NCI-H187 treated with DMSO at 0.1 percent for 48 hours (cell line): ENCODE measurements around the gene C2orf42.
"Not testable (repeated sequence)": the region's sequence is repeated elsewhere in the genome, so short reads cannot be mapped to it uniquely, and the experiment has no call there.

Experiments used
- DNase-seq: peaks from one replicate; lab custom pipeline; 2025; lab: John Stamatoyannopoulos, UW

C2orf42 gene

DNA sequence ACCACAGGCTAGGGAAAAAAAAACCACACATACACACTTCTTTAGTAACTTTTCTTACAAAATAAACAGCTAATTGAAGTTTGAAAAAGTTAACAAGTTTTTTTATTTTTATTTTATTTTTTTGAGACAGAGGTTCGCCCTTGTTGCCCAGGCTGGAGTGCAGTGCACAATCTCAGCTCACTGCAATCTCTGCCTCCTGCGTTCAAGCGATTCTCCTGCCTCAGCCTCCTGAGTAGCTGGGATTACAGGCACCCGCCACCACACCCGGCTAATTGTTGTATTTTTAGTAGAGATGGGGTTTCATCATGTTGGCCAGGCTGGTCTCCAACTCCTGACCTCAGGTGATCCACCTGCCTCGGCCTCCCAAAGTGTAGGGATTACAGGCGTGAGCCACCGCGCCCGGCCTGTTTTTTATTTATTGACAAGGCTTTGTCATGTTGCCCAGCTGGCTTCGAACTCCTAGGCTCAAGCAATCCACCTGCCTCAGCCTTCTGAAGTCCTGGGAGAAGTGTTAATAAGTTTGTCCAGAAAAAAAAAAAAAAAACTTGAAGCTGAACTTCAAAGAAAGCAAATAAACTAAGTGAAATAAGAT is 21.1 kb downstream of the C2orf42 start:
- DNase-seq = not testable (repeated sequence)

DNA sequence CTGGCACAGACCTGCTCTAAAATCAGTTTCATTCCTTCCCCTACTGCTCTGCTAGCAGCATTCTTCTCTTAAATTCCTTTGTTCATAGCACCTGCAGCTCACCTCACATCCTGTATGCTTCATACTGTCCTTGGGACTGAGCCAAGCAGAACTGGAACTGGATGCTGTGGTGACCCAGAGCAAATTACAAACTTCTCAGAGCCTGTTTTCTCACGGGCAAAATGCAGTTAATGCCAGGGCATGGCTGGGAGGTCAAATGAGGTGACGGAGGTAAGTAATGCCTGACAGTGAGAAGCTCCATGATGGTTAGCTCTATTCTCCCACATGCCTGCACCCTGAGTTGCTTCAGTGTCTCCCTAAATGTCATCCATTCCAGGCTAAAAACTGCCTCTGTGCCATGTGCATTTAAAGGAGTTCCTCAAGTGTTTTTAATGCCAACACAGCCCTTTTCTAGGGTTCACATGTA is 29.7 kb downstream of the C2orf42 start:
- no peak for DNase-seq

DNA sequence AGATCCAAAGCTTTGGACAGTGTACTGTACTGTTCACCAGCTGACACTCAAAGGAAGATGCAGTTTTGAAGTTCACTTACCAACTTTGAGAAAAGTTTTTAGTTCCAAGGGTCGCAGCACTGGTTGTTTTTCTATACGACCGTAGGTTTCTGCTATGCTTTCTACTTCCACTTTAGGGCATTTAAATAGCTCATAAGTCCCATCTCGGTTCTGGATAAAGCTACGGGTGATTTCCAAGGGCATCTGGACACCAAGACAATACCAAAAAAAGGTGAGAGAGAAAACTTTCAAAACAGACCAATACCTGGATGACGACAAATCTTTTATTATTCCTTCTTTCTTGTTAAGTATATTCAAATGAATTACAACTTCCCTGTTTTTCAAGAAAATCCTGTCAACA is 30.3 kb downstream of the C2orf42 start:
- no peak for DNase-seq

DNA sequence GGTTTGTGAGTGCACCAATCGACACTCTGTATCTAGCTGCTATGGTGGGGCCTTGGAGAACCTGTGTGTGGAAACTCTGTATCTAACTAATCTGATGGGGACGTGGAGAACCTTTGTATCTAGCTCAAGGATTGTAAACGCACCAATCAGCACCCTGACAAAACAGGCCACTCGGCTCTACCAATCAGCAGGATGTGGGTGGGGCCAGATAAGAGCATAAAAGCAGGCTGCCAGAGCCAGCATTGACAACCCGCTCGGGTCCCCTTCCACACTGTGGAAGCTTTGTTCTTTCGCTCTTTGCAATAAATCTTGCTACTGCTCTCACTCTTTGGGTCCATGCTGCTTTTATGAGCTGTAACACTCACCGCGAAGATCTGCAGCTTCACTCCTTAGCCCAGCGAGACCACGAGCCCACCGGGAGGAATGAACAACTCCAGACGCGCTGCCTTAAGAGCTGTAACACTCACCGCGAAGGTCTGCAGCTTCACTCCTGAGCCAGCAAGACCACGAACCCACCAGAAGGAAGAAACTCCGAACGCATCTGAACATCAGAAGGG is 41.6 kb downstream of the C2orf42 start:
- not testable (repeated sequence) for DNase-seq

DNA sequence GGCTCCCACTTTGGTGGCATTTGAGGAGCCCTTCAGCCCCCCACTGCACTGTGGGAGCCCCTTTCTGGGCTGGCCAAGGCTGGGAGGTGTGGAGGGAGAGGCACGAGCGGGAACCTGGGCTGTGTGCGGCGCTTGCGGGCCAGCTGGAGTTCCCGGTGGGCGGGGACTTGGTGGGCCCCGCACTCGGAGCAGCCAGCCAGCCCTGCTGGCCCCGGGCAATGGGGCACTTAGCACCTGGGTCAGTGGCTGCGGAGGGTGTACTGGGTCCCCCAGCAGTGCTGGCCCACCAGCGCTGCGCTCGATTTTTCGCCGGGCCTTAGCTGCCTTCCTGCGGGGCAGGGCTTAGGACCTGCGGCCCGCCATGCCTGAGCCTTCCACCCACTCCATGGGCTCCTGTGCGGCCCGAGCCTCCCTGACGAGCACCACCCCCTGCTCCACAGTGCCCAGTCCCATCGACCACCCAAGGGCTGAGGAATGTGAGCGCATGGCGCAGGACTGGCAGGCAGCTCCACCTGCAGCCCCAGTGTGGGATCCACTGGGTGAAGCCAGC is 42.5 kb downstream of the C2orf42 start:
- not testable (repeated sequence) for DNase-seq

DNA sequence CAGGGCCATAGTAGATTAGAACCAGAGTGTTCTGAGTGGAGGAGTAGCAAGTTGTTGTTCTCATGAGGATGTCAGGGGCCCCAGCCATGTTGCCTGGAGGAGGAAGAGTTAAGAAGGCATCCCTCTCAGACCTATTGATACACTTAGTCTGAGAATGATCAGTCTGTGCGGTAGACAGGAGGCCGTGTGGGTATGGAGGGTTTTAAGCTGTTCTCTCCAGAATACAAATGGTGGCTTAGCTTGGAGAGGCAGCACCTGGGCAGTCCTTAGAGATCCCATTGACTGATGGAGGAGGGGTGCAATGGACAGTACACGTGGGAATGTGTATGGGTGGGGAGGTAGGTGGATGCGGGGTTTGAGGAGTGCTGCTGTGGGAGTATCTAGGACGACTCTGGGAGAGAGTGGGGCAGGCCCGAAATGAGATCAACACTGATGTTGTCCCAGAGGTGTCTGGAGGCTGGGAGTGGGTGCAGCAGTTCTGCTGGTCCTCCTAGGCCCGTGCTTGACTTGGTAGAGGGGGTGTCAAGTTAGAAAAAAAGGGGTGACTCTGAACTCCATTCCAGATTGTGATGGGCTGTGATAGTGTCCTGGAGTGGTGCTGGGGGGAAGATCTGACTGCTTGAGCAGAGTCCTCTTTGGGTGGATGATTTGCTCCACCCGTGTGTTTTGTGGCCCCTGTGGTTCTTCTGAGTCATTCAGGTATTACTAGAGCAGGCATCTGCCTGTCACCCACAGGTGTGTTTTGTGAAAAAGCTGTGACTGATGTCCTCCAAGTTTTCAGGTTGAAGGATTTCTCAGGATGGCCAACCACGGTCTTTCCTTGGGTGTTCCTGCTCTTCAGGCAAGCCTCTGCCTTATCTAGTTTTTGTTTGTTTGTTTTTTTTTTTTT is 44.7 kb downstream of the C2orf42 start:
- no peak for DNase-seq

DNA sequence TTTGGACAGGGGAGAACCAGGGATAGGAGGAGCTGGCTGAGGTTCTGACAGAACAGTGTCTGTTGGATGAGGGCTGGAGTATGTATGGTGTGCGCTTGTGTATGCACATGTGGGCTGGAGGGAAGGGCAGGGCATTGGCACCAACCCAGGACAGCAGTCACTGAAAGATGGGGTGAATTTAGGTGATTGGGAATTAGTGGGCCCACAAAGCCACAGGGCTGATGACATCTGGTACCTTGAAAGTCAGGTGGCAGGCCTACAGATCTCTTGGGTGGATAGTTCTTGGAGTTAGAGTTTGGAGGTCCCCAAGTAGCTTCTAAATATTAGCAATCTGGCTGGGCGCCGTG is 45.7 kb downstream of the C2orf42 start:
- DNase-seq = no peak

DNA sequence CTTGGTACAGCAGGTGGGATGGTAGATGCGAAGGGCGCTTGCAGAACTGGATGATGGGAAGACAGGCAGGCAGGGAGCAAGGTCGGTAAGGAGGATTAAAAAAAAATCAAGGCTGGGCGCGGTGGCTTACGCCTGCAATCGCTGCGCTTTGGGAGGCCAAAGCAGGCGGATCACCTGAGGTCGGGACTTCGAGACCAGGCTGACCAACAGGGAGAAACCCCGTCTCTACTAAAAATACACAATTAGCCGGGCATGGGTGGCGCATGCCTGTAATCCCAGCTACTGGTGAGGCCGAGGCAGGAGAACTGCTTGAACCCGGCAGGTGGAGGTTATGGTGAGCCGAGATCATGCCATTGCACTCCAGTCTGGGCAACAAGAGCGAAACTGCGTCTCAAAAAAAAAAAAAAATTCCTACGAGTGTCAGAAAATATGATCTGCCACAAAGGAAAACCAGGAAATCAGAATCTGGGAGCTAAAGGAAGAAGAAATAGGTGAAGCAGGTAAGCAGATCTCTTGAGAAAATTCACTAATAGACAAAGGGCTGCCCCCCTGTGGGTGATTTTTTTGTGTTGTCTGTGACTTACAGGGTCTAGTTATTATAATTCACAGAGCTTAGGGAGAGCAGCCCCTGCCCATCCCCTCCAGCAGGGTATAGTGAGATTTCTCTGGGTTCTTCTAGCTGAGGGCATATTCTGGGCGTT is 46.2 kb downstream of the C2orf42 start:
- no peak for DNase-seq

DNA sequence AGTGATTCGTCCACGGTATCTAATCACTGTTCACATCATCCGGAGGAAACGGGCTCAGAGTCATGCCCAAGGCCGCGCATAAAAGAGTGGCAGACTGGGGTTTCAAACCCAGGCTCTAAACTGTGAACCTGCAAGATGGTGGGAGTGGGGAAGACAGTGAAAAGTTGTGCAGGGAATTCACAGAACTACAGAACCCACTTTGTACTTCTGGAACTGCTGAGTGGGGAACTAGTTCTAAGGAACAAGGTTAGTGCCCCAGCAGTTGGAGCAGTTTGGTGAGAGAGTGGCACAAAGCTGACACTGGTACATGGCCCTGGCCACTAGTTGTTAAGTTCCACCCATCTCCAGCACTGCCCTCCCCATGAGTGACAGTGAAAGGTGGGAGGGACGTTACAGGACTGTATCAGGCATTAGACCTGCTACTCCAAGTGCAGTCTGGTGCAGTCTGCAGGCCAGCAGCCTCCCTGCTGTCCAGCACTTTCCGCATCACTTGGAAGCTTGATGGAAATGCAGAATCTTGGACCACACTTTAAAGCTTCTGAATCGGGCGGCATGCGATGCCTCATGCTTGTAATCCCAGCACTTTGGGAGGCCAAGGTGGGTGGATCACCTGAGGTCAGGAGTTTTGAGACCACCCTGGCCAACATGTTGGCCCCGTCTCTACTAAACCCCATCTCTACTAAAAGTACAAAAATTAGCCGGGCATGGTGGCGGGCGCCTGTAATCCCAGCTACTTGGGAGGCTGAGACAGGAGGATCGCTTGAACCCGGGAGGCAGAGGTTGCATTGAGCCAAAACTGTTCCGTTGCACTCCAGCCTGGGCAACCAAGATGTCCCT is 47.3 kb downstream of the C2orf42 start:
- no peak for DNase-seq

DNA sequence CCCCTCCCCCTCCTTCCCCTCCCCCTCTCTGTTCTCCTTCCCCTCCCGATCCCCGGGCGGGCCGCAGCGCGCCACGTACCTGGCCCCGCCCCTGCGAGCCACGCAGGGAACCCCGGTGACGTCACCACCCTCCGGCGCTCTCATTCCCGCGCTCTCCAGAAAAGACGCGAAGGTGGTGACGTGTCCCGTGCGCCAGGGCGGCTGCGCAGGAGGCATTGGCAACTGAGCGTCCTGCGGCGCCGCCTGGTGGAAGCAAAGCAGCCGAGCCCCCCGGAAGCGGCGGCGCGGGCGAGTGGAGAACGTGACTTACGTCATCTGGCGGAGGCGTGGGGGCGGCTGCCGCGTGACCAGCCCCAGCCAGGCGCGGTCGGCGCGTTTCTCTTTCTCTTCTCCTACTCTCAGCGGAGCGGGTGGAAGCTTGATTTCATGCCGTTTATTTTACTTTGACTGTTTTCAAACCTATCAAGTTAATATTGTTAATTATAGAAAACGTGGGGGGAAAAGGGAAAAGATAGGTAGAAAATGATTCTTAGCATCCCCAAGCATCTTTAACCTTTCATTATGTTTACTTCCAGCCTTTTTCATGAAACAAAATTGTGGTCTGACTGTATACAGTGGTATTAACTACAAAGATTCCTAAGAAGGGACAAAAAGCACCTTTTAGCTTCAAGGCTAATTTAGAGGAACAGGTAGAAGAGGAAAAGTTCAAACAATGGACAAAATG is 48.1 kb downstream of the C2orf42 start:
- peak; percentile 93 for DNase-seq

DNA sequence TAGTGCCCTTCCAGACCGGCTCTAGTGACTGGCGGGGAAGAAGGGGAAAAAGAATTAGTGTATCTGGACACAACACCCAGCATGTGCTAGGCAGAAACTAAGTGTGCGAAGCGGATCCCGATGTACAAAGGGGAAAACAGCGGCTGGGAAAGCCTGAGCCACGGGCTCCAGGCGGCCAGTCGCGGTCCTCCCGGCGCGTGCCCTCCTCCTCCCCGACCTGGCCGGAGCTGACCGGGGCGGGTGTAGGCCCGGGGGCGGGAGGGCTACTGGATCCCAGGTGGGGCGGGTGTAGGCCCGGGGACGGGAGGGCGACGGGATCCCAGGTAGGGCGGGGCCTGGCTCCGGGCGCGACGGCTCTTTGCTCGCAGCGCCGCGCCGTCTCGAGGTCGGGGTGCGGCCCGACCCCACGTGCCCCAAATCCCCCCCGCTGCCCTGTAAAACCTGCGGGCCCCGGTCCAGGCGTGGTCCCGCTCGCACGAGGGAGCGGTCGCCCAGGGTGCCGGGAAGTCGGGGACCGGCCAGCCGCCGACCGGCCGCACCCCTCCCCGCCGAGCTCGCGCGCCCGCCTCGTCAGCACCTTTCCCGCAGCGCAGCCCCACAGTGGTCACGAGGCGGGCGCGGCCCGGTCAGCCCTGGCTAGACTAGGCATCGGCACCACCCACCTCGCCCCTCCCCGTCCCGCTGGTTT is 48.8 kb downstream of the C2orf42 start:
- no peak for DNase-seq

DNA sequence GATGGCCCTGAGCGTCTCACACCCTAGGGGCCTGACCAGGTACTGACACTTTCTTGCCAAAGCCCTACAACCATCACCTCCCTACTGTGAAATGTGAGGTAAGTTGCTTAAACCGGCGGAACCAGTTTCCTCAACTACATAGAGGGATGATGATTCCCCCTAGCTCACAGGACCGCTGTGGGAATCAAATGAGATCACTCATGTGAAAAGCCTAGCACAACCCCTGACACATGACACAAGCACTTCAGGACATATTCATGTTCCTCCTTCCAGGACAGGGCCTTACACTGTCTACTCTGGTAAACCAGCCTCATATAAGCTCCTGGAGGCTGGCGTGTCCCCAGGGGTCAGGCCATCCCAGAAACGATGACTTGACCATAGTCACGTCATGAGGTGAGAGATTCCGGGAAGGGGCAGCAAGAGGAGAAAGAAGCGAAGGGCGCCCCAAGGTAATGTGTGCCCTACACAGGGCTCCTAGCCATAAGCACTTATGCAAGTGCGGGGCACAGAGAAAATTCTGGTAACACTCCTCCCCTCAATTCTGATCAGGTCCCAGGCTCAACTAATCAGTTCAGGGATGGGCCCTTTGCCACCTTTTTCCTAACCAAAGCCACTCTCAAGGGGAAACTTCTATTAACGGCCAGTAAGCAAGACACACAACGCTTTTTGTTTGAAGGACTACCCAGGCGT is 49.5 kb downstream of the C2orf42 start:
- no peak for DNase-seq

DNA sequence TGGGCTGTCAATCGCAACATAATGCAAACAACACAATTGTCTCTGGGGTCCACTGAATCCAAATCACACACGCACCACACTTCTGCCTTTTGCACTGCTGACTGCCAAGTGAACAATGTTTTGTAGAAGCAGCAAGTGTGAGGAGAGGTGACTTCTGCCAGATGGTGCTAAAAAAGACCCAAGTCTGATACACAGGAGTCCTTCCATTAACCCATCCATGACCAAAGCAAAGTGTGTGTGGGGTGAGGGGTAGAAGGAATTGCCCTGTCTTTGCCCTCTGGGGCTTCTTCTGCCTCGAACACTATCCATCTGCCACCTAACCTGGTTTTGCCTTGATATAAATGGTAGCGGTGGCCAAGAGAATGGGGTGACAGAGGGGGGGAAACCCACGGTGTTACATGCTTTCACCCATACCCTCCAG is 50.0 kb downstream of the C2orf42 start:
- no peak for DNase-seq

DNA sequence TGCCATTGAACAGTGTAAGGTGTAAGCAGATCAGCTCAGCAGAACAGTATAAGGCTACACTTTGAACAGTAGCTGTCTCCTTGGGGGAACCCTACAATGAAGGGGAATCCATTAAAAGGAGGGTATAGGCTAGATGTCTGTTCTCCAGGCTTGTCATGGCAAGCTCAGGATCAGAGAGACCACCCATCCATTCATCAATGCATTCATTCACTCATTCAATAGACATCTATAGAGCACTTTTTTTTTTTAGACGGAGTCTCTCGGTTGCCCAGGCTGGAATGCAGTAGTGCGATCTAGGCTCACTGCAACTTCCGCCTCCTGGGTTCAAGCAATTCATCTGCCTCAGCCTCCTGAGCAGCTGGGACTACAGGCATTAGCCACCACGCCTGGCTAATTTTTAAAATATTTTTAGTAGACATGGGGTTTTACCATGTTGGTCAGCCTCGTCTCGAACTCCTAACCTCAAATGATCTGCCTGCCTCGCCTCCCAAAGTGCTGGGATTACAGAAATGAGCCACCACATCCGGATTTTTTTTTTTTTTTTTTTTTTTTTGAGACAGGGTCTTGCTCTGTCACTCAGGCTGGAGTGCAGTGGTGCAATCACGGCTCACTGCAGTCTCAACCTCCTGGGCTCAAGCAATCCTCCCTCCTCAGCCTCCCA is 56.4 kb downstream of the C2orf42 start:
- DNase-seq = not testable (repeated sequence)

DNA sequence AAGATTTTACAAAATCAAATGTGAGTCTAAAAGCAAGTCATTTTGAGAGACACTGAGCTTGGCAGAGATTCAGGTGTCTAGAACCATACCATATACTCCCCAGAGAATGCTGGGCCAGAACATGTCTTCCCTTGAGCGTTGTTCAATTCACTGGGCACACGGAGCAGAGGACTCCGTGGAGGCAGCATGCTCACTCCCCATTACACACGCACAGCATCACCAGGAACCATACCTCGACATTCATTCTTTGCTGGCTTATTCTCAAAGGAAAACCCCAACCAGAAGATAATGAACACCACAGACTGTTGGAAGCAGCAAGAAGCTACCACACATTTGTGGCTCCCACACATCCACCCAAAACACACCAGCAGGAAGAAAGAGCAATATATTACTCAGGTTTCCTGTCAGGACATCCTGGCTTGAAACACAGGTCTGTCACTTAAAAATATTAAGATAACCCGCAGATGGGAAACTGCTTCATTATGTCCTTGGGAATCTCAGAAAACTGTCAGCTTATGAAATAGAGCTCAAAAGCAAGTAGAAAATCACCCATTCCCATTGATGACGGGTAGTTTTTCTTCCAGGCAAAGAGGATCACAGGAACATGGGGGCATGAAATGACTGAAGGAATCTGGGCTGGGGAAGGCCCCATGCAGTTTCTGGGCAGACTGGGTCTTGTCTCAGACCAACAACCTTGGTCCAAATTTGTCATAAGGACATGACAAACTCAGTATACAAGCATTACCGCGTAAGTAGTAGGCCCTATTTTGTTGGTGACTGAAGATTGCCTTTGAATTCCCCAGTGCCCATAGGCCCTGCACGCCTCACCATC is 57.1 kb downstream of the C2orf42 start:
- no peak for DNase-seq

DNA sequence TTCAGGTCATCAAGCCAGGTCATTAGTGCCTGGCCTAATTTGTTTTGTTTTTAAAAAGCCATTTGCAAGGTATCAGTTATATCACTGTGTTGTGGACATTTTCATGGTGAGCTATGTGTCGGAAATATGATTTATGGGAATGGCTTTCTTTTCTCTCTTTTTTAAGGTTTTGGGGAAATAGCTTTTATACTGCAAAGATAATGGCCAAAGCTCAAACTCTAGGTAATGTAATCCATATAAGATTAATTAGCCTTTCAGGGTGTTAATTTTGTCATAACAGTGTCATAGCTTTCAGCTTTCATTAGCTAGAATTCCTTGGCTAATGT is 57.7 kb downstream of the C2orf42 start:
- DNase-seq = no peak

DNA sequence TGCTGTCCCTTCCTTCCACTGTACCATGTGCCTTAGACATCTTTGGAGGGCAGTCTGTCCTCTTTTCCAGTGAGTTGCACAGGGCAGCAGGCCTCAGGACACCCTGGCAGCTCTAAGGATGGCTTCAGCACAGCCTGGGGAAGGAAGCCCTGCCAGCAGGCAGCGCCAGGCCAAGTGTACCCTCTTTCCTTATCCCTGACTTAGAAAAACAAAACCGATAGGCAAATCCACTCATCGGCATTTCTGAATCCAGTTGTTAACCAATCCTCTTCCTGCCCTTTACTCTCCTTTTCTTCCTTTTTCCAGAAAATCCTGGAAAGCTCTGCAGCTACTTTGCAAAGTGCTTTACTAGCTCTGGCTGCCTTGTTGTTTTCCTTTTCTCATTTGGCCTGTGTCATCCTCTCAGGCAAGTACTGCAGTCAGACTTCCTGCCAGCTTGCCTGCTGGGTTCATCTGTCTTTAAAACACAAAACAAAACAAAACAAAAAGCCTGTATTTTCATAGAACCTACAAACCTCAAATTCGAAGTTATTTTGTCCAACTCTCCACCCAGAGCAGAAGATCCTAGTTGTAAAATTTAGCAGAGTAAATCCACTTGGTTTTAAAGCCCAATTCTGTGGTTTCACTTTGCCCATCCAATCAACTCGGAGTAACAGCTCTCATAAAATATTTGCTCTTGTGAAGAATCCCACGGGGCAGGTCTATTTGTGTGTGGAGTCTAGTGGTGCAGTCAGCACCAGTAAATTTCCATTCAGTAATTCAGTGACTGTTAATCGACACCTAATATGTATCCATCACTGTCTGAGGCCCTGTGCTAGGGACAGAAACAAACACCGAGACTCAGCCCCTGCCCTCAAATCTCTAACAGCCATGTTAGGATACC is 58.3 kb downstream of the C2orf42 start:
- DNase-seq = peak; percentile 62
